Colonic mucosa (tissue), 4 donors: ENCODE results near the gene LEAP2. TPM values are rescaled to one million over a fixed set of nuclear protein-coding genes. Genes with fewer than 3 reads are reported as not detected.

Experiments
- DNase-seq: peaks from one replicate; pipeline ENCODE4 v3.0.0-alpha.2; 2020
- H3K27ac ChIP-seq: fragments of 200-600 bp; one replicate; pipeline ENCODE4 v1.8.0; 2021
- H3K27me3 ChIP-seq: fragments of 200-600 bp; one replicate; pipeline ENCODE4 v1.8.0; 2021
- H3K36me3 ChIP-seq: fragments of 200-600 bp; one replicate; pipeline ENCODE4 v1.8.0; 2021
- H3K4me1 ChIP-seq: fragments of 200-600 bp; one replicate; pipeline ENCODE4 v1.8.0; 2021; ENCODE audit warnings: mild to moderate bottlenecking
- H3K4me3 ChIP-seq: fragments of 200-600 bp; one replicate; pipeline ENCODE4 v1.8.0; 2021
- H3K9ac ChIP-seq, 2 donors: one replicate each; pipeline ENCODE4 v1.7.0; 2013; ENCODE audit warnings: control low read depth in 2 of 2, low read depth in 2 of 2, low read length in 2 of 2
- H3K9me3 ChIP-seq: fragments of 200-600 bp; one replicate; pipeline ENCODE4 v1.8.0; 2021
- CTCF ChIP-seq: fragments of 200-600 bp; IDR thresholded peaks from one replicate; pipeline ENCODE4 v1.8.0; 2022; ENCODE audit warnings: antibody characterized with exemption, mild to moderate bottlenecking
- intact Hi-C: fragments of 100-400 bp; cut with DNase I; formaldehyde crosslinking; loops from one replicate; pipeline ENCODE4 v1.14.1; 2022
- total RNA-seq, 2 donors: library from RNA; stranded (reverse); fragmentation: NEBNext Ultra II Directional in 1 of 2; extraction: Animal tissue kit (Norgen Biotek cat#: 25700) in 1 of 2; gene quantifications; one replicate each; pipeline ENCODE4 v1.2.1, GENCODE V29; 2021
- donor health status: healthy.
- donor health status: DM: no; HTN: no; CAD: no.
- donor health status: DM: no; HTN: no; CAD: no.

LEAP2 gene
- total RNA-seq, 2 donors from 2014 or later = 3.6 to 7.7 TPM

GRCh38 chr5:132838516-132839282 lies 34.8 kb upstream of the LEAP2 start:
- intact Hi-C loops = no loop called here
- Histone ChIP-seq H3K27me3 (no peaks in the 10 kb centered on the region), H3K4me3 (no peak overlapping the region), H3K9ac (peak overlapping the region in 1 of 2 donors; percentile 48), H3K36me3 (no peaks in the 10 kb centered on the region), H3K9me3 (no peaks in the 10 kb centered on the region), H3K4me1 (peaks cover 22% of the 10 kb centered on the region), H3K27ac (peak overlapping the region; percentile 88)
- no peak for TF ChIP-seq CTCF
- DNase-seq = peak; percentile 55

DNA sequence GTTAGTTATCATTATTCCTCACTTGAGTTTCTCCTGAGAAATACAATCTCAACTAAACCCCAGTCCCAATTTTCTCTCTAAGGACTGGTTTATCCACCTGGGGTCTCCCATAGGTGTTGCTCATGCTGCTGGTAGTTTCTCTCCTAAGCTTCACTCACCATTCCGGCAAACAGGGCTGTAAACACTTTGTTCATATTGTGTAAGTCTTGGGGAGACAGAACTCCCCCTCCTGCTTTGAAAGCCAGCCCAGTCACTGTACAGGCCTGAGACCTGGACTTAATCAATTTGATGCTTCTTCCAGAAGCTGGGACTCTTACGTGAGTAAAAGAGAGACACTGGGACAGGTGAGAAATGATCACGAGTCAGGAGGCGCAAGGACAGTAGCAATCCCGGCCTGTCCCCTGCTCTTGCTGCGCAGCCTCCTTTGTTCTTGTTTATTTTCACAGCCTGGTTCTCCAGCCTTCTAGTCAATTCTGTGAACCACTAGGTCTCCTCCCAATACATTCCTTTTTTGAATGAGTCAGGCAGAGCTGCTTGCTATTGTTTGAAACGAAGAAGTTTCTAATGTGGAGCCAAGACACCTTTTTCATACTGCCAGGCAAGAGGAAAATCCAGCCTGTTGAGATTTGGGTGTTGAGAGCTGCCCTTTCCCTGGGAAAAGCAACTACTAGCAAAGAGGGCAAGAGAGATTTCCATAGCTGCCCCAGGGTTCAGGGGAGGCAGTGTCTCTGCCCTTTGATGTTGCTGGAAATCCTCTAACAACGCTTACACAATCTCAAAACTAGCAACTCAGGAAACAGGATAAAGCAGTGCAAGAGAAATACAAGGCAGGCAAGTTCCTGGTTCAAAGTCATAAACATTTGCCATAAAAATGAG lies 33.8 kb upstream of the LEAP2 start:
- no peak overlapping the region for H3K4me3 ChIP-seq
- peaks cover 22% of the 10 kb centered on the region for H3K4me1 ChIP-seq
- no peak for TF ChIP-seq CTCF
- H3K36me3 ChIP-seq = no peaks in the 10 kb centered on the region
- peak overlapping the region in 1 of 2 donors; percentile 48 for H3K9ac ChIP-seq
- H3K9me3 ChIP-seq = no peaks in the 10 kb centered on the region
- no peaks in the 10 kb centered on the region for H3K27me3 ChIP-seq
- peak overlapping the region; percentile 88 for H3K27ac ChIP-seq
- DNase-seq = peak; percentile 63
- intact Hi-C loops = no loop called here

DNA sequence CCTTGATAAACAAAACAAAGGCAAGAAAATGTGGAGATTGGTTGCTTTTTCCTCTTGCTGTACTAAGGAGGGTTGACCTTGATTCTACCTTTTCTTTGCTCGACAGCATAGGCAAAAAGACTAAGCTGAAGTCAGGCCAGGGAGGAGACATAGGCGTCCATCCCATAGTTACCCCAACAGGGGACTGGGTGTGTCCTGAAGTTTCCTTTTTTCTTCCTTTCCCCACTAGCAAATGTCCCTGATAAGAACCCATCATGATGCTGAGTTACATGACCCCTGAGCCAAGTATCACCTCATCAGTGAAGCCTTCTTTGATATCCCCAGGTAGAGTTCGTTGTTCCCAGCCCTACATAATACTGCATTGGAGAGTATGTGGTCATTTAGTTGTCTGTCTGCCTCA lies 33.2 kb upstream of the LEAP2 start:
- no peak for TF ChIP-seq CTCF
- peak overlapping the region in 1 of 2 donors; percentile 48 for H3K9ac ChIP-seq
- no peaks in the 10 kb centered on the region for H3K27me3 ChIP-seq
- H3K9me3 ChIP-seq = no peaks in the 10 kb centered on the region
- H3K4me3 ChIP-seq = no peak overlapping the region
- intact Hi-C loops = no loop called here
- peaks cover 22% of the 10 kb centered on the region for H3K4me1 ChIP-seq
- no peaks in the 10 kb centered on the region for H3K36me3 ChIP-seq
- peak overlapping the region; percentile 88 for H3K27ac ChIP-seq
- DNase-seq = no peak

DNA sequence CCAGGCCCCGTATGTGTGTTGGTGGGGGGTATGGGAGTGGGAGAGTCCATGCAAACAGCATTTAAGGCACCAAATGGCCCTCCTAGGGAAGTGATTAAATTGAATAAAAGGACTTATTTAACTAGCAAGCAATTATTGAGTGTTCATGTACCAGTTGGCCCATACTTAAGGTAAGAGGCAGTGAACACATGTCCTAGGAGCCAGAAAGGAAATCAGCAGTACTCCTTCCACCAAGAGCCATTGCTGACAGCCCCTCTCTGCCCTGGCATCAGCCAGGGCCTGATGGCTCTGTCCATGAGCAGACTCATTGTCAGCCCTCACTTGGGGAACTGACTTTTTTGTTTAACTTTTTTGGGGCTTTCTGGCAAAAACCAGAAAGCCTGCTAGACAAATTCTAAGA lies 32.6 kb upstream of the LEAP2 start:
- no peak for TF ChIP-seq CTCF
- Histone ChIP-seq H3K4me1 (peaks cover 22% of the 10 kb centered on the region), H3K27me3 (no peaks in the 10 kb centered on the region), H3K9ac (peak overlapping the region in 1 of 2 donors; percentile 48), H3K36me3 (no peaks in the 10 kb centered on the region), H3K27ac (peak overlapping the region; percentile 88), H3K9me3 (no peaks in the 10 kb centered on the region), H3K4me3 (no peak overlapping the region)
- DNase-seq = no peak
- intact Hi-C loops = no loop called here

DNA sequence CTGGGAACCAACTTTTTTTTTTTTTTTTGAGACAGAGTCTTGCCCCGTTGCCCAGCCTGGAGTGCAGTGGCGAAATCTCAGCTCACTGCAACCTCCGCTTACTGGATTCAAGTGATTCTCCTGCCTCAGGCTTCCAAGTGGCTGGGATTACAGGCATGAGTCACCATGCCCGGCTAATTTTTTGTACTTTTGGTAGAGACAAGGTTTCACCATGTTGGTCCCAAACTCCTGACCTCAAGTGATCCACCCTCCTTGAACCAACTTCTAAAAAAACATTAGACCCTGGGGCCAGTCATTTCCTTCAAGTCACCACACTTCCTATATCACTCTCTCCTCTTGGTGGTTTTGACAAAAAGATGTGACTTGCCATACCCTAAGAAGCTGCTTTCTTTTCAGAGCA lies 32.2 kb upstream of the LEAP2 start:
- H3K27me3 ChIP-seq = no peaks in the 10 kb centered on the region
- no peak overlapping the region for H3K4me3 ChIP-seq
- no peak for DNase-seq
- TF ChIP-seq CTCF = no peak
- H3K9me3 ChIP-seq = no peaks in the 10 kb centered on the region
- H3K27ac ChIP-seq = peak overlapping the region; percentile 88
- peak overlapping the region in 1 of 2 donors; percentile 48 for H3K9ac ChIP-seq
- intact Hi-C loops = no loop called here
- H3K4me1 ChIP-seq = peaks cover 21% of the 10 kb centered on the region
- no peaks in the 10 kb centered on the region for H3K36me3 ChIP-seq
